Hematopoietic multipotent progenitor cell treated with erythropoietin and hydrocortisone succinate and interleukin-3 and kit ligand, for 6 days (in vitro differentiated cells): ENCODE measurements around the gene TRIM37.

ENCODE experiments used
- DNase-seq: peaks from one replicate; pipeline ENCODE4 v3.0.0-alpha.2; 2015

Gene TRIM37

GRCh38 chr17:59030811-59031210 is 75.9 kb downstream of the TRIM37 start:
- no peak for DNase-seq

GRCh38 chr17:59028328-59028727 is 78.4 kb downstream of the TRIM37 start:
- DNase-seq: no peak

- no peak for DNase-seq
These were observed 78.9 kb downstream of the TRIM37 start for GRCh38 chr17:59027750-59028149.

- DNase-seq: no peak
These were observed 80.3 kb downstream of the TRIM37 start for GRCh38 chr17:59026176-59026939.

GRCh38 chr17:59024916-59025315 is 81.8 kb downstream of the TRIM37 start:
- no peak for DNase-seq

- DNase-seq: no peak
These were observed 88.7 kb downstream of the TRIM37 start for GRCh38 chr17:59018019-59018418.

GRCh38 chr17:59011975-59012374 is 94.7 kb downstream of the TRIM37 start:
- DNase-seq: peak; percentile 61

GRCh38 chr17:59010026-59010425 is 96.7 kb downstream of the TRIM37 start:
- no peak for DNase-seq

- DNase-seq: no peak
These were observed 97.9 kb downstream of the TRIM37 start for GRCh38 chr17:59008737-59009136.

GRCh38 chr17:59007995-59008394 is 98.7 kb downstream of the TRIM37 start:
- DNase-seq: no peak

- DNase-seq: peak; percentile 86
These were observed 102.2 kb downstream of the TRIM37 start for GRCh38 chr17:59004338-59005111.

- no peak for DNase-seq
These were observed 102.8 kb downstream of the TRIM37 start for GRCh38 chr17:59003860-59004259.

- no peak for DNase-seq
These were observed 103.8 kb downstream of the TRIM37 start for GRCh38 chr17:59002848-59003247.

- DNase-seq: no peak
These were observed 104.6 kb downstream of the TRIM37 start for GRCh38 chr17:59002126-59002525.

- peak; percentile 60 for DNase-seq
These were observed 105.4 kb downstream of the TRIM37 start for GRCh38 chr17:59001158-59001814.

- no peak for DNase-seq
These were observed 106.7 kb downstream of the TRIM37 start for GRCh38 chr17:59000022-59000421.

- no peak for DNase-seq
These were observed 107.2 kb downstream of the TRIM37 start for GRCh38 chr17:58999500-58999899.

- DNase-seq: no peak
These were observed 107.8 kb downstream of the TRIM37 start for GRCh38 chr17:58998871-58999270.

- no peak for DNase-seq
These were observed 108.7 kb downstream of the TRIM37 start for GRCh38 chr17:58997756-58998553.

- peak; percentile 58 for DNase-seq
These were observed 109.7 kb downstream of the TRIM37 start for GRCh38 chr17:58996968-58997367.

GRCh38 chr17:58995247-58995940 is 111.3 kb downstream of the TRIM37 start:
- no peak for DNase-seq

GRCh38 chr17:58993311-58993710 is 113.4 kb downstream of the TRIM37 start:
- DNase-seq: no peak
